ENCODE measurements around the gene ITGB5.
A peak's percentile ranks its signal among the peaks of the same experiment; 100 is the strongest.
"Not testable (repeated sequence)": the region's sequence is repeated elsewhere in the genome, so short reads cannot be mapped to it uniquely, and the experiment has no call there.

ITGB5 gene

DNA sequence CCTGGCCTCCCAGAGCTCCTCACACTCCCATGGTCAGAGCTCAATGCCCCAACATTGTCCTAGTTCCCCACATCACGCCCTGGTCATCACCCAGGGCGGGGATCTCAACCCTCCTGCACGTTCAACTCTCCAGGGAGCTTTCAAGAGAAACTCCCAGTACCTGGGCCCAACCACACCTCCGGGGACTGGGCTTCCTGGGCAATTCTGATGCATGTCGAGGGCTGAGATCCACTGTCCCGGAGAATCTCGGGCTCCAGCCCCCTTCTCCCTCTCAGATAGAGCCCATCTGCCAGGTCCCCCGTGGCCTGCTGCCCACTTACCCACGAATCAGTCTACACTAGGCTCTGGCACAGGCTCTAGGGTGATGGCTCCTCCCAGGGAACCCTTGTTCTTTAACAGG is 117.7 kb downstream of the ITGB5 start:
- DNase-seq = no peak

DNA sequence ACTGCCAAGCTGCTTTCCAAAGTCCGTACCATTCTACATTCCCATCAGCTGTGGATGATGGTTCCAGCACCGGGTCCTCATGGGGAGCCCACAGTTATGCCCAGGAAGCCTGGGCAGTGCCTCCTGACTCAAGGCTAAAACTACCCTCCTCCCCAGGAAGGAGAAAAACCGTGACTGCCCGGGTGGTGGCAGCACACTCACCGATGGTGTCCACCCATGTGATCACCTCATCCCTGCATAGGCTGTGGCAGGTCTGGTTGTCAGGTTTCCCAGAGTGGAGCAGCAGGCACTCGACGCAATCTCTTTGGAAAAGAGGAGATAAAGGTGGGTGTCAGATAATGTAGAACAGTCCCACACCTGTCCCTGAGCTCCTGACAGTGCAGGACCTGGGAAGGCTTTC is 118.4 kb downstream of the ITGB5 start:
- no peak for DNase-seq

DNA sequence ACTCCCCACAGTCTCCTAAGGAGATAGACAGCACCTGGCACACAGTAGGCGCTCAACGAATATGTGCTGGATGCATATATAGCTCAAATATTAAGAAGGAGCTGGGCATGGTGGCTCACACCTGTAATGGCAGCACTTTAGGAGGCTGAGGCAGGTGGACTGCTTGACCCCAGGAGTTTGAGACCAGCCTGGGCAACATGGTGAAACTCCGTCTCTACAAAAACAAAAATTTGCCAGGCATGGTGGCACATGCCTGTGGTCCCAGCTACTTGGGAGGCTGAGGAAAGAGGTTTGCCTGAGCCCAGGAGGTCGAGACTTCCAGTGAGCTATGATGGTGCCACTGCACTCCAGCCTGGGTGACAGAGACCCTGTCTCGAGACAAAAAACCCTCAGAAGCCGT is 119.5 kb downstream of the ITGB5 start:
- no peak for DNase-seq

DNA sequence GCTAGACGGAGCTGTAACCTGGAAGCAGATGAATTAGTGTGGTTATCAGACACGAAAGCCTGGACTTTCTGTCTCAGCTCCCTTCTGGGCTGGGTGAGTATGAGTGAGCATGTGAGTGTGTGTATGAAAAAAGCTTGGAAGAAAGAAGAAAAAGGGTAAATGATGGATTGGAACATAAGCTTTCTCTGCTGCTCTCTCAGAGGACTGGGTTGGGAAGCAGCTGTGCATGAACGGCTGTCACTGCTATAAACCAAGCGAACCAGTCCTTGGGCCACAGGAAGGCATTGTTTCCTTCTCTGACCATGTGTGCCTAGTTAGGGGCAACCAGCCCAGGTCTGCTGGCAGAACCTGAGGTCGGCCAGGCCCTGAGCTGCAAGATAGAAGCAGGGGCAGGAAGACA is 119.9 kb downstream of the ITGB5 start:
- no peak for DNase-seq

DNA sequence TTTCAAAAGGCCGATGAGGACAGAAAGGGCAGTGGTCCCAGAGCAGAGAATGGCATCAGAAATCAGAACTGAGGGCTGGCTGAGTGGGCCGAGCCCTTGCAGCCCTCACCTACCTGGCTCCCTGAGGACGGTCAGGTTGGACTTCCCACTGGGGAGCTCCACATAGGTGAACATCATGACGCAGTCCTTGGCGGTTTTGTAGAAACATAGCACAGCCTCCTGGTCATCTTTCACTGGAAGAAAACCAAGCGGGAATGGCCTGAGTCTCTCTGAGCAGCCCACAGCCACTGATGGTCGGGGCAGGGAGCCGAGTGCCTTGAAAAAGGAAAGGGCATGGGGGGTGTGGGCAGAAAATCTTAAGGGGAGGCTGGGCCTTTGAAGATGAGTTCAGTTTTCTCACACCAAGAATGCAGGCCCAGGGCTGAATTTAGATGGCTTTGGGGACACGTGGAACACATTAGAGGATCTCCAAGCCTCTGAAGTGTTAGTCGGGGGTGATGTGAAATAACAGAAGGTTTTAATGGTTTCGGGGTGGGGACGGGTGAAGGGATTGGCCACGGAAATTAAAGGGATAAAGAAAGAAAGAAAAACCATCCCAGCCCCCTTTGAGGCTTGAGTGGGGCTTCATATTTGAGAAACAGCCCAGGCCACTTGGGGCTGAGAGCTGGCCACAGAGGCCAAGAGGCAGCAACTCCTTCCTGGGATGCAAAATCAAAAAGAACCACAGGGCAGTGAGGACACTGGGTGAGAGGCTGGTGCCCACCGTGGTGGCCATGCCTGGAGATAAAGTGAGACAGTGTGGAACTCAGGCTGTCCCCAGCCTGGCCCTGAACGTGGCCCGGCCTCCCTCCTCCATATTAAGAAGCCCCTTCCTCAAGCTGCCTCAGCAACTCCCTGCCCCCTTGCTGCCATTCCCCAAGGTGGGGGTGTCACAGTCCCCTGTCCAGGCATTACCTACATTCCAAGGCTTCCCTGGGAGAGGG is 120.8 kb downstream of the ITGB5 start:
- DNase-seq = no peak

DNA sequence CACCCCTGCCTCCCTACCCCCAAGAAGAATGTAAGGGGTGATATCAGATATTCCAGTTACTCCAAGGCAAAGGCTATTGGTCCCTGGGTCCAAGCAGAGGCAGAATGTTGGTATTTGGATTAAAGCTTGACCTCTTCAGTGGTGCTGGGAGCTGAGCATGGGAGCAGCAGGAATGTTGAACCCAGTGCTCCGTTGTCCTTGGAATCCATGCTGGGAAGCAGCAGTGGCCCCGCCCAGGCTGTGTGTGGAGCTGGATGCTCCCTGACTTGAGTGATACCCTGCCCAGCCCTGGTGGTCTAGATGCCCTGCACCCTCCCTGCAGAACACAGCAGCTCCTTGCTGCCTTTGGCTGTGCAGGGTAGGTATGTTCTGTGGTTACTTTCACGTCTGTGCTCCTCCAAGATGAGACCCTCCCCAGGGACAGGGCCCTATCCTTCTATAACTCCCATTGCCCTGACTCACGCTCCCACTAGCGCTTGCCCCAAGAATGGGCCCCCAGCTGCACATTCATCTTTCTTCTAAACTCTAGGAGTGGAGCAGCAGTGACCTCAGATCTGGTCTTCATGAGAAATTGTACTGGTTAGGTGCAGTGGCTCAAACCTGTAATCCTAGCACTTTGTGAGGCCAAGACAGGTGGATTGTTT is 121.8 kb downstream of the ITGB5 start:
- no peak for DNase-seq

DNA sequence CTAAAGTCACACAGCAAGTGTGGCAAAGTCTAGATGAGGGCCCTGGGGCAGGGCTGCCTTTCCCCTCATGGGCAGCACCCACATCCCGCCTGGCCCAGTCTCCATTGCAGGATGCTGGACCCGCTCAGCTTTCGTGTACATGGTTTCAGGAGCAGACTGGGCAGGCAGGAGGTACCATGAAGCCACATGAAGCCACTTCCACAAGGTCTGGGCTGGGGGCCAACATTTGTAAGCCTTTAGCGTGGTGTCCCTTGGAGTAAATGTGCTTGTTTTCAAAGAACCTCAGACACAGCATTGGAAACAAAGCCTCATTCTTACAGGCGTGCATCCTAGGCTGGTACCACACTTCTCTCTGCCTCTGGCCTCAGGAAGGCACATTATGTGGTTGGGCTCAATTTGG is 122.4 kb downstream of the ITGB5 start:
- DNase-seq = no peak

DNA sequence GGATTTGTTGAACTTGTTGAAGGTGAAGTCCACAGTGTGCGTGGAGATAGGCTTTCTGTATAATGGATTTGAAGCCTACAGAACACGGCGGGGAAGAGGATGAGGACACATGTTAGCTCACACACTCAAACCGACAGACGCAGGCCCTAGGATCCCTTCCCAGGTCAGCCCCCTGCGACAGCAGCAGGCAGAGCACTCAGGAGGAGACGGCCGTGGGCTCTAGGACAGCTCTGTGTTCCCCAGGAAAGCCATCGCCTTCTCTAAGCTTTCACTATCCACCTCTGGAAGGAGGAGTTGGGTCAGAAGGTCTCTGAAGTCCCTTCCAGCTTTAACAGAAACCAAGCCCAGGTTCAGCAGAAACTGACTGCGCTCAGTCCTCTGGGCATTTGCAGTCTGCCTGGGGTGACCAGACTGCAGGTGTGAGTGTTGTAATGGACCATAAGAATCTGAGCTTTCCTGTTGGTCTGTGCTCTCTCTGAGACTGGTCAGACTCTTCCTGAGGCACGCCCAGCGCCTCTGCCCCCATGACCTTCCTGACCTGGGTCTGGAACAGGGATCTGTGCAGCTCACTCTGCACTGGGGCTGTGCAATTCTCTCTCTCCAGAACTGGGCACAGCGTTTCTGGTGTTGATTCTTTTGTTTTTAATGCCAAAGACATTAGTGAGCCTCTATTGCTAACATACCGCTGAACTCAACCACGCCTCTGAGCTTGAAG is 123.4 kb downstream of the ITGB5 start:
- no peak for DNase-seq

DNA sequence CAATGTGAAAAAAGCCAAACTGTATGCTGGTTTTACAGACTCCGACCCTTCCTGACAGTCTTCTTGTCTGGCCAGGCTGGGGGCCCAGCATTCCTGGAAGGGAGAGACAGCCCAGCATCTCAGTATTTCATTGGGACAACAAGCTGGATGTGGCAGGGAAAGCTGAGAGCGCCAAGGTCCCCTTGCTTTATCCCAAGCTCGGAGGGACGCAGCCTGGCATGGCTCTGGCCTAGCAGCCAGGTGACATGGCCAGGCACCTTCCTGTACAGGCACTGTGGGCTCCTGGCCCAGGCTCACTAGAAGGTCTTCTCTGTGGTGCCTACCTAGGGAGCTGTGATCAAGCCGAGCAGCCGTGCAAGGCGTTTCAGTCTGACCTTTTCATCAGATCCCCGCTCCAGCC is 124.0 kb downstream of the ITGB5 start:
- DNase-seq = no peak

DNA sequence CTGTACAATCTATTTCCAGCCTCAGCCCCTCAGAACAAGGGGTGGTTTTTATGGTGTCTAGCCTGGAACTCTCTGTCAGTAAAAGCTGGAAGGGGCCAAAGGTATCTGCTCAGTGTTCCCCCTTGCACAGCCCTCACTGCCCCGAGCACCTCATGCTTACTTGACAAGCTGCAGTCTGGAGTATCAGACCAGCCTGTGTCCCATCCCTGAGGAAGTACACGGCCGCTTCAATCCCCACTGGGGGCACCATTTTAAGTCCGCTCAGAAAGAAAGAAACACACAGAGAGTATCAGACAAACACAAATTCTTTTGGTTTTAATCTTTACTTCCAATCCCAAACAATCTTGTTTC is 124.5 kb downstream of the ITGB5 start:
- no peak for DNase-seq

DNA sequence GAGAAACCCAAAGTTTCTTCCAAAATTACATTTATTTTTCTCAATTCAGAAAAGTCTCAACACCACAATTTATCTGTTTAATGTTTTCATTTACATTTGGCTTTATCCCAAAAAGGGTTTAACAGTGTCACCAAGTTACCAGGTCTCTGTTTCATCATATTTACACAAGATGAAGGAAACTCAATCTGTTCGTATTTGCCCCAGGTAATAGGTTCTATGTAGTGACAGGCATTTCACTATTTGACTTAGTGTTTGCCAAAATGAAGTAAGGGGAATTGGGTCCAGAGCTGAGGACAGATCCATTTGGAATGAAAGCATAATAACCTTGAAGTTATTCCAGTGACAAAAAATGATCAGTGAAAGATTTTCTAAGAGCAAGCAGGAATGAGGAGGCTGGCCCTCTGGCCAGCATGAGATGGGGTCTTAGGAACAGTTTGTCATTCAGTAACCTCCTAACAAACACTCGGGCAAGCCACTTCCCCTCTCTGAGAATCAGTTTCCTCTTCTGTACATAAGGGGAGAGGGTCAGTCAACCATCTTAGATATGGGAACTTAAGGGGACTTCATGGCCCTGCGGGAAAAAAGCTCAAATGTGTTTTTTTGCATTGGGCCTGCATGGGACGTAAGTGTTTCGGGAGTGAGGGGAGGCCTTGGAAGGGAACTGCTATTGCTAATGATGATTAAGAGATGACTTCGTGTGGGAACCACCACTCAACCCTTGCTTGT is 125.1 kb downstream of the ITGB5 start:
- DNase-seq = no peak

DNA sequence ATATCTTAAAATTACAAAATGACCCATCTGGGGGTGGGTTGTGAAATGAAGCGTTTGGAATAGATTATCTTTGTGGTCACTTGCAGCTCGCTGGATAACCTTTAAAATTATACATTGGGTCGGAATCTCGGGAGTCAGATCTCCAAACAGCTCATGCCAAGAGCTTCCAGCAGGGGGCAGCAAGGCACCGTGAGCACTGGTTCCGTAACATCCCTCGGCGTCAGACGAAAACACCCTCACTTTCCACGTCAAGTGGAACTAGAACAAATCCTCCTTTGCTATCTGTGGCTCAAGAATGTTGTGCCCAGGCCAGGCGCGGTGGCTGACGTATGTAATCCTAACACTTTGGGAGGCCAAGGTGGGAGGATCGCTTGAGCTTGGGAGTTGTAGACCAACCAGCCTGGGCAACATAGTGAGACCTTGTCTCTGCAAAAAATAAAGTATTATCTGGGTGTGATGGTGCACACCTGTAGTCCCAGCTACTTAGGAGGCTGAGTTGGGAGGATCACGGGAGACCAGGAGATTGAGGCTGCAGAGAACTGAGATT is 125.8 kb downstream of the ITGB5 start:
- peak; percentile 90 for DNase-seq

DNA sequence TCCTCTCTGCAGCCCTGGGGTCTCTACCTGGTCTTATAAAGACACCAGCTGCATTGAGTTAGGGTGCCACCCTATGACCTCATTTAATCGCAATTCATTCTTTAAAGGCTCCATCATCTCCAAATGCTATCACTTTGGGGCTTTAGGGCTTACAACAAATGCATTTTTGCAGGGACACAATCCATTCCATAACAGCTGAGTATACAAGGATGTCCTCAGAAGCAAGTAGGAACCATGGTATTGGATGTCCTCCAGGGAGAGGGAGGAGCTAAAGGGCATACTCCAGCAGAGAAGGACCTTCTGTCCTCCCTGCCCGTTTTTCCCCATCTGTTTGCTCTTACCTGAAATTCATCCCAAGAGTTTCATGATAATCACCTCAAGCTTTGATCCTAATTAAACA is 126.6 kb downstream of the ITGB5 start:
- DNase-seq = no peak

DNA sequence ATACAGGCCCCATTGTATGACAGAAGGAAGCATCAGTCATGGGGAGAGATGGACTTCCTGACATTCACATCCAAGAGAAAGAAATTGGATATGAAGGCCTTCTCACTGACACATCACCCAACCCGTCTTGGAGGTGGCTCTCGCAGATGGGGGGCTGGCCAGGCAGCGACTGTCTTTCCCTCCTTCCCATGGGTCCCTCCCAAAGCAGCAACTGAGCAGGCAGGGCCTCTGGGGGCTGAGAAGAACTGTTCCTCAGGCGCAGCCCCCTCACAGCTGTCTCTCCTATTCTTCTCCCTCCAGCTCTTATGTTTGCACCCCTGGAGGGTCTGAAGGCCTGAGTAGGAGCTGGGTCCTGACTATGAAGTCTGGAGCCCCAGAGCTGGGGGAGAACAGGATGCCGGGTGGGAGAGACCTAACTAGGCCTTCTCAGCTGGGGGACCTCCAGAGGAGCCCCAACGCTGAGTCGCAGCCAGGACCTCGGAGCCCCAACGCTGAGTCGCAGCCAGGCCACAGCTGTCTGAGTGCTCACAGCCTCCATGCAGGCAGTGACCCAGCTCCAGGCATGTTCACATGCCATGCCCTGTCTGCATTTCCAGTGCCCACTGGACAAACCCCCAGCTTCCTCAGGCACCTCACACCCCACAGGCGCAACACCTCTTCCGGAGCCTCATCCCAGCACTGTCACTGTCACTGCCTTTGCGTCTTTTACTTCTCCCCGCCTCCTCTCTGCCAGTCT is 127.3 kb downstream of the ITGB5 start:
- no peak for DNase-seq

DNA sequence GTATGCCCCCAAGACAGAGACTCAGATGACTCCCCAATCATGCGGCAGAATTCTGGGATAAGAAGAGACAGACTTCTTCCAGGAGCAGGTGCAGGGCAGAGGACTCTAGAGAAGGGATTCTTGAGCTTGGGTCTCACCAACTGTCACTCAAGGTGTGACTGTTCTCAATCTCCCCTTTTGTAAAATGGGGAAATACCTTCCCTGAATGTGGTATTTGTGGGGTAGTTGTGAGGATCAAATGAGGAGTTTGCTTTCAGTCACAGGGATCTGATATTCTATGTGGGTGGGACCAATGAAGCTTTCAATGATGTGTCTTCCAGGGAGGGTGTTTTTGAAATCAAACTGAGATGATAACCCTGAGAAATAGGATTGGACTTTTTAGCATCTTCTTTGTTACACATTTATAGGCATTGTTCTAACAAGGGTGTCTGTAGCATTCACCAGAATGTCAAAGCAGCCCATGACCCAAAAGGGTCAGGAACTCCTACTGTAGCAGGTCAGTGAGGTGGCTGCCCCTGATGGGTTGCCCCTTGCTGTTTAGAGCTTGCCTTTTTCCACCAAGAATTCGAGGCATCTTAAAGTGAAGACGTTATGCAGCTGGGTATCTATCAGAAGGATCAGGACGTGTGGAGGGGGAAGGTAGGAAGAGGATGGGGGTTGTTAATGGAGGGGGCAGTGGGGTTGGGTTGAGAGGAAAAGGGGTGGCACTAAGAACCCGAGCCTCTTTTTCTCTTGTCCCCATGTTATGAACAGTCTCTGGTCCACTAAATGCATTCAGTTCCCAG is 128.1 kb downstream of the ITGB5 start:
- no peak for DNase-seq

DNA sequence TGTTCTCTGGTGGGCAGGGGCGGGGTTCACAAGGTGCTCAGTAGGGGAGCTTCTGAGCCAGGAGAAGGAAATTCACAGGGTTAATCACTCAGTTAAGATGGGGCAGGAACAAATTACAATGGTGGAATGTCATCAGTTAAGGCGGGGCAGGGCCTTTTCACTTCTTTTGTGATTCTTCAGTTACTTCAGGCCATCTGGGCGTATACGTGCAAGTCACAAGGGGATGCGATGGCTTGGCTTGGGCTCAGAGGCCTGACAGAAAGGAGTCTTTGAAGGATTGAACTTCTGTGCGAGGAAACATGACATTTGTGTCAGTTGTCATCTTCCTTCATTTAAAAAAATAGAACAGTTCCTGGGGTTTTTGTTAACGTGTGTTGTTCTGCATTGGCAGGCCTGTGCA is 129.2 kb downstream of the ITGB5 start:
- not testable (repeated sequence) for DNase-seq

DNA sequence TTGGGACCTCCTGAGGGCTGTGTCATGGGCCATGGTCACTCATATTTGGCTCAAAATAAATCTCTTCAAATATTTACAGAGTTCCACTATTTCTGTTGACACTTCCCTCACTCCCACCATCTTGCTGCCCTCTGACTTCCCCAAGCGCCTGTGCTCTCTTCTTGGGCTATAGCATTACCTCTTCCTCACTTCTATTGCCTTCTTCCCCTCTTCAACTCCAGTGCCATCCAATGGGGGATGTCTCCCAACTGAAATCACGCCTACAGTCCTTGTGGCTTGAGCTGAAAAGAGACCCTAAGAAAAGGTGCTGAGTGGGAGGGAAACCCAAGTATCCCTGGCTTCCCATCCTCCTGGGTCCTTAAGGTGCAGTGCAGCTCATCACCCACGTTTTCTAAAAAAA is 135.1 kb downstream of the ITGB5 start:
- peak; percentile 35 for DNase-seq

DNA sequence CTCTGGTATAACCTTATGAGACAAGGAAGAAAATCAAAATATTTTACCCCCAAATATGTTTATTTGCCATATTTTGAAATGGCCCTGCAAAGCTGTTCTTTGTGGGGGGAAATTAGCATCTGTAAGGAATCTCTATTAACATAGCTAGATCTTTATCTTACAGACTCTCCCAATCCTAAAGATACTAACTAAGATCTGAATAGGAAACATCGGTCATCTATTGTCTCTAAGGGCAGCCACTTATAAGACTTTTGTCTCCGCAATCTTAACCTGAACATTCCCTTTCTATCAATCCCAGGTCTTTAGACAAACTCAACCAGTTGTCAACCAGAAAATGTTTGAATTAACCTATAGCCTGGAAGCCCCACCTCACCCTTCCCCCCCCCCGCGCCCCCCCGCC is 135.7 kb downstream of the ITGB5 start:
- no peak for DNase-seq

DNA sequence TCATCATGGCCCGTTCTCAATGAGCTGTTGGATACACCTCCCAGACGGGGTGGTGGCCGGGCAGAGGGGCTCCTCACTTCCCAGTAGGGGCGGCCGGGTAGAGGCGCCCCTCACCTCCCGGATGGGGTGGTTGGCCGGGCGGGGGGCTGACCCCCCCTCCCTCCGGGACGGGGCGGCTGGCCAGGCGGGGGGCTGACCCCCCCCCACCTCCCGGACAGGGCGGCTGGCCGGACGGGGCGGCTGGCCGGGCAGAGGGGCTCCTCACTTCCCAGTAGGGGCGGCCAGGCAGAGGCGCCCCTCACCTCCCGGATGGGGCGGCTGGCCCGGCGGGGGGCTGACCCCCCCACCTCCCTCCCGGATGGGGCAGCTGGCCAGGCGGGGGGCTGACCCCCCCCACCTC is 137.3 kb downstream of the ITGB5 start:
- DNase-seq = not testable (repeated sequence)

DNA sequence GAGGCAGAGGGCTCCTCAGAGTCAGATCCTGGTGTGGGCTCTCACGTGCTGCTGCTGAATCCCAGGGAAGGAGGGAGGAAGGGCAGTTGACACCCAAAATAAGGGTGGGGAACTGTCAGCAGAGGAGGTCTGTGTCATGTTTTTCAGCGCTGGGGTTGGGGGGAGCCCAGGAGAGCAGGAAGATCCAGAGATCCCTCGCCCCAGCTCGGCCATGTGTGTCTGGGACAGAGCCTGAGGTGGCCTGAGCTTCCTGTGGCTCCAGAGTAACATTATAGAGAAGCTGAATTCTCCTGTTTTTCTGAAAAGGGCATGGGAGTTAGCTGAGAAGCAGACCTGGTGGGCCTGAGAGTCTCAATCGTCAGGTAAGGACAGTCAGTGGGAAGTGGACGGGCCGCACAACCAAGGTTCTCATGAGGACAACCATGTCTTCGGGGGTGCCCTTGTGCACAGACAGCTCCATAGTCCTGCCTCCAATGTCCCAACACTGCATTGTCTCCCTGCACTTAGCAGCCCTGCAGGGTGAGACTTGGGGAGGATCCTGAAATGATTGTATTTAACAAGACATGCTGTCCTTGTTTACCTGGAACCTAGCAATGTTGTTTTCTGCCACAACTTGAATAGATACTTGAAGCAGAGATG is 138.5 kb downstream of the ITGB5 start:
- peak; percentile 53 for DNase-seq

All from activated CD8-positive, alpha-beta memory T cell treated with anti-CD3 and anti-CD28 coated beads for 24 hours (primary cell).